SK-N-SH (cell line): ENCODE data around the gene ARCN1. TPM values are rescaled to one million over a fixed set of nuclear protein-coding genes. Genes with fewer than 3 reads are reported as not detected.

Source experiments
- CTCF ChIA-PET: fragments of 300-600, 350-600 bp; formaldehyde crosslinking; extraction: SDS; loops from one replicate; lab custom pipeline; 2021; lab: Yijun Ruan, JAX
- POLR2A ChIA-PET: fragments of 350-600 bp; sonication (Branson Sonifier 250); formaldehyde crosslinking; extraction: SDS; loops from one replicate; lab custom pipeline; 2020; ENCODE audit warnings: antibody characterized with exemption, inconsistent platforms; lab: Yijun Ruan, JAX
- DNase-seq: peaks from one replicate; pipeline ENCODE4 v3.0.0; 2012
- H2AFZ ChIP-seq: fragments of 200-600 bp; sonication (generic); 2 replicates; pipeline ENCODE4 v1.8.1; 2016; ENCODE audit warnings: antibody characterized with exemption, mild to moderate bottlenecking, low read depth
- H3F3A ChIP-seq: fragments of 200-600 bp; sonication (generic); replicated peaks from 2 replicates; pipeline ENCODE3; 2016; ENCODE audit warnings: antibody characterized with exemption, mild to moderate bottlenecking; ENCODE audit not compliant: insufficient read depth
- H3K27ac ChIP-seq, 2 experiments: fragments of 200-500 bp in 1 of 2; fragments of 200-600 bp in 1 of 2; sonication (Bioruptor generic) in 1 of 2; sonication (generic), shearing (Covaris generic) in 1 of 2; 2 replicates each; pipeline versions ENCODE4 v1.5.1 to v1.6.1; 2014 to 2016; ENCODE audit warnings: low read depth in 2 of 2, inconsistent platforms in 1 of 2, low read length in 1 of 2, mild to moderate bottlenecking in 1 of 2, mixed read lengths in 1 of 2
- H3K27me3 ChIP-seq: fragments of 200-600 bp; sonication (generic), shearing (Covaris generic); 2 replicates; pipeline ENCODE4 v1.6.1; 2016; ENCODE audit warnings: mixed run types; ENCODE audit not compliant: insufficient read depth
- H3K36me3 ChIP-seq, 2 experiments: fragments of 200-500 bp in 1 of 2; fragments of 200-600 bp in 1 of 2; sonication (Bioruptor generic) in 1 of 2; sonication (generic) in 1 of 2; replicated peaks in 1 of 2; 2 replicates each; pipeline versions ENCODE3 to v1.5.1; 2014 to 2016; ENCODE audit warnings: low read length in 1 of 2, mild to moderate bottlenecking in 1 of 2; ENCODE audit not compliant: insufficient read depth in 2 of 2, control insufficient read depth in 1 of 2
- H3K4me1 ChIP-seq, 2 experiments: fragments of 200-500 bp in 1 of 2; fragments of 200-600 bp in 1 of 2; sonication (Bioruptor generic) in 1 of 2; sonication (generic), shearing (Covaris generic) in 1 of 2; 2 replicates each; pipeline versions ENCODE4 v1.5.1 to v1.6.1; 2014 to 2016; ENCODE audit warnings: low read depth in 1 of 2, low read length in 1 of 2, mixed run types in 1 of 2; ENCODE audit not compliant: insufficient read depth in 2 of 2, control insufficient read depth in 1 of 2
- H3K4me2 ChIP-seq: fragments of 200-600 bp; sonication (generic), shearing (Covaris generic); 2 replicates; pipeline ENCODE4 v1.6.1; 2017; ENCODE audit warnings: mixed run types
- H3K4me3 ChIP-seq, 2 experiments: fragments of 200-500 bp in 1 of 2; fragments of 200-600 bp in 1 of 2; sonication (Bioruptor generic) in 1 of 2; sonication (generic), shearing (Covaris generic) in 1 of 2; 2 replicates each; pipeline versions ENCODE4 v1.5.1 to v1.8.1; 2014 to 2016; ENCODE audit warnings: low read depth in 2 of 2, inconsistent platforms in 1 of 2, low read length in 1 of 2, mild to moderate bottlenecking in 1 of 2, mixed read lengths in 1 of 2, moderate library complexity in 1 of 2
- H3K79me2 ChIP-seq: fragments of 200-600 bp; sonication (generic); 2 replicates; pipeline ENCODE4 v1.8.1; 2017; ENCODE audit warnings: mild to moderate bottlenecking; ENCODE audit not compliant: insufficient read depth
- H3K9ac ChIP-seq: fragments of 200-600 bp; sonication (generic); 2 replicates; pipeline ENCODE4 v1.6.1; 2017; ENCODE audit warnings: mixed run types
- H3K9me2 ChIP-seq: fragments of 200-600 bp; sonication (generic); 2 replicates; pipeline ENCODE4 v1.6.1; 2017; ENCODE audit warnings: mixed run types
- H3K9me3 ChIP-seq: fragments of 200-600 bp; sonication (generic); 2 replicates; pipeline ENCODE4 v1.6.1; 2017; ENCODE audit warnings: mixed run types, mild to moderate bottlenecking, moderate library complexity
- H4K20me1 ChIP-seq: fragments of 200-600 bp; sonication (generic); 2 replicates; pipeline ENCODE4 v1.6.1; 2017; ENCODE audit warnings: mild to moderate bottlenecking, mixed run types; ENCODE audit not compliant: insufficient read depth
- ELF1 ChIP-seq: IDR thresholded peaks from 2 replicates; pipeline ENCODE4 v1.4.0; 2012
- EP300 ChIP-seq, 2 experiments: IDR thresholded peaks; 2 replicates each; pipeline versions ENCODE4 v1.4.0 to v1.6.1; 2012; ENCODE audit warnings: borderline replicate concordance in 1 of 2, low read depth in 1 of 2, low read length in 1 of 2
- FOXJ3 ChIP-seq: sonication (generic); formaldehyde crosslinking; IDR thresholded peaks from 2 replicates; pipeline ENCODE4 v1.5.1; 2020; ENCODE audit warnings: mild to moderate bottlenecking, missing genetic modification reagents
- GABPA ChIP-seq: IDR thresholded peaks from 2 replicates; pipeline ENCODE4 v1.4.0; 2012; ENCODE audit warnings: low read depth, mild to moderate bottlenecking
- GATA2 ChIP-seq: sonication (generic); formaldehyde crosslinking; IDR thresholded peaks from 2 replicates; pipeline ENCODE4 v1.5.0; 2020; ENCODE audit warnings: mild to moderate bottlenecking, missing genetic modification reagents
- MAX ChIP-seq: IDR thresholded peaks from 2 replicates; pipeline ENCODE4 v1.4.0; 2012; ENCODE audit warnings: low read depth
- NRF1 ChIP-seq: IDR thresholded peaks from 2 replicates; pipeline ENCODE4 v1.6.1; 2012; ENCODE audit warnings: low read depth, mild to moderate bottlenecking, low read length
- PBX3 ChIP-seq: IDR thresholded peaks from 2 replicates; pipeline ENCODE4; 2012
- RCOR1 ChIP-seq: fragments of 150-350 bp; IDR thresholded peaks from 2 replicates; pipeline ENCODE4 v1.6.1; 2017; ENCODE audit warnings: antibody characterized with exemption, low read length
- SMC3 ChIP-seq: IDR thresholded peaks from 2 replicates; pipeline ENCODE4 v1.6.1; 2012; ENCODE audit warnings: low read depth, low read length, improper control_type of control experiment
- TCF12 ChIP-seq: IDR thresholded peaks from 2 replicates; pipeline ENCODE4 v1.4.0; 2012
- USF2 ChIP-seq: fragments of 150-350 bp; IDR thresholded peaks from 2 replicates; pipeline ENCODE4 v1.6.1; 2017; ENCODE audit warnings: antibody characterized with exemption, low read length, low read depth, borderline replicate concordance
- YY1 ChIP-seq: IDR thresholded peaks from 2 replicates; pipeline ENCODE4 v1.4.0; 2012; ENCODE audit warnings: low read depth, mild to moderate bottlenecking
- WGBS: methylation state at CpG from one replicate; pipeline ENCODE4 v1.1.6; 2017; ENCODE audit warnings: low lambda C conversion rate; 5-methylcytosine and 5-hydroxymethylcytosine counted together
- polyA plus RNA-seq, 3 experiments: library from polyadenylated mRNA; depleted of rRNA; stranded (reverse); fragments of >200 nt; gene quantifications; 2 replicates each; pipeline ENCODE4 v1.2.3, GENCODE V29; 2012
- TF ChIP-seq, protein P1 (sequence below): fragments of 150-350 bp; IDR thresholded peaks from 2 replicates; pipeline ENCODE4 v1.6.1; 2016; ENCODE audit warnings: mild to moderate bottlenecking, low read depth, low read length
- TF ChIP-seq, protein P2 (sequence below): IDR thresholded peaks from 2 replicates; pipeline ENCODE4 v1.6.1; 2012; ENCODE audit warnings: mild to moderate bottlenecking, low read depth, low read length, moderate library complexity
- TF ChIP-seq, protein P3 (sequence below): IDR thresholded peaks from 2 replicates; pipeline ENCODE4 v1.4.0; 2012; ENCODE audit warnings: low read depth, borderline replicate concordance

ARCN1 gene
- polyA plus RNA-seq, 1 of the 3 experiments (the other 2 are of a cell fraction) = 128 TPM

- Histone ChIP-seq H3K9ac (no peak overlapping the region), H3K4me1 (peaks cover 0 to 37% of the 10 kb centered on the region in 2 experiments; a peak in 2 of 4 replicates), H3K9me2 (no peaks in the 10 kb centered on the region), H3F3A (peaks cover 7% of the 10 kb centered on the region), H3K4me2 (no peak overlapping the region), H3K27me3 (no peaks in the 10 kb centered on the region), H2AFZ (no peak overlapping the region), H4K20me1 (peaks cover 35% of the 10 kb centered on the region), H3K36me3 (peaks cover 62 to 83% of the 10 kb centered on the region in 2 experiments), H3K4me3 (no peak overlapping the region), H3K9me3 (no peaks in the 10 kb centered on the region), H3K79me2 (peaks cover 32% of the 10 kb centered on the region; the same call in 1 of the 2 replicates), H3K27ac (no peak overlapping the region; a peak in 1 of 4 replicates)
- TF ChIP-seq TCF12 (no peak), ELF1 (no peak), PBX3 (no peak), NRF1 (no peak), USF2 (no peak), YY1 (no peak), RCOR1 (no peak)
- TF ChIP-seq, protein P1, sequence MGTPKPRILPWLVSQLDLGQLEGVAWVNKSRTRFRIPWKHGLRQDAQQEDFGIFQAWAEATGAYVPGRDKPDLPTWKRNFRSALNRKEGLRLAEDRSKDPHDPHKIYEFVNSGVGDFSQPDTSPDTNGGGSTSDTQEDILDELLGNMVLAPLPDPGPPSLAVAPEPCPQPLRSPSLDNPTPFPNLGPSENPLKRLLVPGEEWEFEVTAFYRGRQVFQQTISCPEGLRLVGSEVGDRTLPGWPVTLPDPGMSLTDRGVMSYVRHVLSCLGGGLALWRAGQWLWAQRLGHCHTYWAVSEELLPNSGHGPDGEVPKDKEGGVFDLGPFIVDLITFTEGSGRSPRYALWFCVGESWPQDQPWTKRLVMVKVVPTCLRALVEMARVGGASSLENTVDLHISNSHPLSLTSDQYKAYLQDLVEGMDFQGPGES = no peak
- ChIA-PET CTCF (interaction anchor here (1.1 to 6.3 kb wide), 8 partner anchors 10 to 48 kb away, joined by 3 to 44 read pairs (median 6); partner anchors contain the start of gene PHLDB1), POLR2A (interaction anchor here (1.1 kb wide), 1 partner anchor 9 kb away, joined by 3 read pairs; no protein-coding TSS in a partner anchor)
- WGBS = 88% methylated on average over 11 of the region's 11 CpGs
- DNase-seq = no peak
These were observed 71.2 kb downstream of the ARCN1 start for GRCh38 chr11:118643142-118643994.

DNA sequence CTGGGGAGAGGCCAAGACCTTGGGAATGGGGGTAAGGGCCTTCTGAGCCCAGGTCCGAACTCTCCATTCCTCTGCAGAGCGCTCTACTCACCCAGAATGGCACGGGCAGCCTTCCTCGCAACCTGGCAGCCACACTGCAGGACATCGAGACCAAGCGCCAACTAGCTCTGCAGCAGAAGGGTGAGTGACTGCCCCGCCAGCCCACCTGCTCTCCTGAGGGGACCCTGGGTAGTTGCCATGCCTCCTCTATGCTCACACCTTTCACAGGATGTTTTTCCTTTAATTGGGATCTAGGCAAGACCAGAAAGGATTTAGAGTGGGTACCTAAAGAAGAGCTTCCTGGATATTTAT lies 71.8 kb downstream of the ARCN1 start:
- ChIA-PET CTCF (interaction anchor here (0.6 to 6.3 kb wide), 5 partner anchors 11 to 1194 kb away, joined by 3 to 44 read pairs (median 4); partner anchors contain the start of gene PHLDB1), POLR2A (interaction anchor here (1.1 kb wide), 1 partner anchor 9 kb away, joined by 3 read pairs; no protein-coding TSS in a partner anchor)
- DNase-seq = no peak
- H3K4me1 ChIP-seq = peaks cover 0 to 37% of the 10 kb centered on the region in 2 experiments; a peak in 2 of 4 replicates
- H3K9ac ChIP-seq = no peak overlapping the region
- 92% methylated on average over 5 of the region's 7 CpGs for WGBS
- H3K4me3 ChIP-seq = no peak overlapping the region
- no peak overlapping the region for H3K4me2 ChIP-seq
- H3K9me2 ChIP-seq = no peaks in the 10 kb centered on the region
- H3K36me3 ChIP-seq = peaks cover 67 to 81% of the 10 kb centered on the region in 2 experiments
- H2AFZ ChIP-seq = no peak overlapping the region
- H3F3A ChIP-seq = peaks cover 13% of the 10 kb centered on the region
- H4K20me1 ChIP-seq = peaks cover 35% of the 10 kb centered on the region
- no peaks in the 10 kb centered on the region for H3K27me3 ChIP-seq
- H3K9me3 ChIP-seq = no peaks in the 10 kb centered on the region
- H3K27ac ChIP-seq = no peak overlapping the region
- peaks cover 32% of the 10 kb centered on the region; the same call in 1 of the 2 replicates for H3K79me2 ChIP-seq
- TF ChIP-seq MAX (no peak), YY1 (no peak), TCF12 (no peak), EP300 (IDR thresholded peaks at IDR 0.05; ENCODE audit: borderline replicate concordance in 1 of 2, low read depth in 1 of 2, low read length in 1 of 2) (no peak), ELF1 (no peak), FOXJ3 (CRISPR knock-in tag) (no peak), SMC3 (no peak), GABPA (no peak), GATA2 (CRISPR knock-in tag) (no peak)
- TF ChIP-seq, protein P2, sequence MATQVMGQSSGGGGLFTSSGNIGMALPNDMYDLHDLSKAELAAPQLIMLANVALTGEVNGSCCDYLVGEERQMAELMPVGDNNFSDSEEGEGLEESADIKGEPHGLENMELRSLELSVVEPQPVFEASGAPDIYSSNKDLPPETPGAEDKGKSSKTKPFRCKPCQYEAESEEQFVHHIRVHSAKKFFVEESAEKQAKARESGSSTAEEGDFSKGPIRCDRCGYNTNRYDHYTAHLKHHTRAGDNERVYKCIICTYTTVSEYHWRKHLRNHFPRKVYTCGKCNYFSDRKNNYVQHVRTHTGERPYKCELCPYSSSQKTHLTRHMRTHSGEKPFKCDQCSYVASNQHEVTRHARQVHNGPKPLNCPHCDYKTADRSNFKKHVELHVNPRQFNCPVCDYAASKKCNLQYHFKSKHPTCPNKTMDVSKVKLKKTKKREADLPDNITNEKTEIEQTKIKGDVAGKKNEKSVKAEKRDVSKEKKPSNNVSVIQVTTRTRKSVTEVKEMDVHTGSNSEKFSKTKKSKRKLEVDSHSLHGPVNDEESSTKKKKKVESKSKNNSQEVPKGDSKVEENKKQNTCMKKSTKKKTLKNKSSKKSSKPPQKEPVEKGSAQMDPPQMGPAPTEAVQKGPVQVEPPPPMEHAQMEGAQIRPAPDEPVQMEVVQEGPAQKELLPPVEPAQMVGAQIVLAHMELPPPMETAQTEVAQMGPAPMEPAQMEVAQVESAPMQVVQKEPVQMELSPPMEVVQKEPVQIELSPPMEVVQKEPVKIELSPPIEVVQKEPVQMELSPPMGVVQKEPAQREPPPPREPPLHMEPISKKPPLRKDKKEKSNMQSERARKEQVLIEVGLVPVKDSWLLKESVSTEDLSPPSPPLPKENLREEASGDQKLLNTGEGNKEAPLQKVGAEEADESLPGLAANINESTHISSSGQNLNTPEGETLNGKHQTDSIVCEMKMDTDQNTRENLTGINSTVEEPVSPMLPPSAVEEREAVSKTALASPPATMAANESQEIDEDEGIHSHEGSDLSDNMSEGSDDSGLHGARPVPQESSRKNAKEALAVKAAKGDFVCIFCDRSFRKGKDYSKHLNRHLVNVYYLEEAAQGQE = no peak
- TF ChIP-seq, protein P3, sequence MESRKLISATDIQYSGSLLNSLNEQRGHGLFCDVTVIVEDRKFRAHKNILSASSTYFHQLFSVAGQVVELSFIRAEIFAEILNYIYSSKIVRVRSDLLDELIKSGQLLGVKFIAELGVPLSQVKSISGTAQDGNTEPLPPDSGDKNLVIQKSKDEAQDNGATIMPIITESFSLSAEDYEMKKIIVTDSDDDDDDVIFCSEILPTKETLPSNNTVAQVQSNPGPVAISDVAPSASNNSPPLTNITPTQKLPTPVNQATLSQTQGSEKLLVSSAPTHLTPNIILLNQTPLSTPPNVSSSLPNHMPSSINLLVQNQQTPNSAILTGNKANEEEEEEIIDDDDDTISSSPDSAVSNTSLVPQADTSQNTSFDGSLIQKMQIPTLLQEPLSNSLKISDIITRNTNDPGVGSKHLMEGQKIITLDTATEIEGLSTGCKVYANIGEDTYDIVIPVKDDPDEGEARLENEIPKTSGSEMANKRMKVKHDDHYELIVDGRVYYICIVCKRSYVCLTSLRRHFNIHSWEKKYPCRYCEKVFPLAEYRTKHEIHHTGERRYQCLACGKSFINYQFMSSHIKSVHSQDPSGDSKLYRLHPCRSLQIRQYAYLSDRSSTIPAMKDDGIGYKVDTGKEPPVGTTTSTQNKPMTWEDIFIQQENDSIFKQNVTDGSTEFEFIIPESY = no peak
